GM12878 (cell line): Measurements from ENCODE around the gene TAF6. TPM values are rescaled to one million over a fixed set of nuclear protein-coding genes. Genes with fewer than 3 reads are reported as not detected.

Source experiments
- ATAC-seq: fragments of 200-7000 bp; cut with Tn5 transposase; 3 replicates; pipeline ENCODE4 v1.9.1; 2020; ENCODE audit warnings: mild to moderate bottlenecking, moderate library complexity
- BruUV-seq: library from RNA; stranded (reverse); fragments of 400-500 nt; replicated peaks from 2 replicates; lab custom pipeline; 2021; lab: Mats Ljungman, UMichigan
- CTCF ChIA-PET: fragments of 300-600 bp; sonication (Branson Sonifier 250); formaldehyde crosslinking; extraction: SDS; loops from one replicate; lab custom pipeline; 2021; ENCODE audit warnings: inconsistent platforms; lab: Yijun Ruan, JAX
- POLR2A ChIA-PET: fragments of 350-600 bp; formaldehyde crosslinking; extraction: SDS; loops from one replicate; lab custom pipeline; 2021; ENCODE audit warnings: inconsistent platforms; lab: Charles Lee
- RAD21 ChIA-PET: fragments of 300-600 bp; sonication (Branson Sonifier 250); formaldehyde crosslinking; loops from one replicate; lab custom pipeline; 2023; ENCODE audit warnings: antibody characterized with exemption; ENCODE audit not compliant: unreplicated experiment; lab: Charles Lee
- SMC1A ChIA-PET: fragments of 300-600 bp; sonication (Branson Sonifier 250); formaldehyde crosslinking; loops from one replicate; lab custom pipeline; 2023; ENCODE audit not compliant: unreplicated experiment, uncharacterized antibody; lab: Charles Lee
- DNase-seq: peaks from one replicate; pipeline ENCODE4 v3.0.0-alpha.2; 2011; ENCODE audit warnings: low read depth, low spot score
- FAIRE-seq: peaks from 3 replicates; lab custom pipeline; 2011; peaks lifted over from hg19 to GRCh38; lab: Jason Lieb, UNC
- H2AFZ ChIP-seq: 2 replicates; pipeline ENCODE4 v1.6.0; 2011; ENCODE audit warnings: low read depth, low read length, control low read depth; ENCODE audit not compliant: control insufficient read depth
- H3K27ac ChIP-seq: 2 replicates; pipeline ENCODE4 v1.5.1; 2011; ENCODE audit warnings: control low read depth; ENCODE audit not compliant: control insufficient read depth, insufficient read depth
- H3K27me3 ChIP-seq, 2 experiments: replicated peaks in 1 of 2; 2 replicates each; pipeline versions ENCODE4 v1.6.0 to v1.6.1; 2011; ENCODE audit warnings: low read length in 1 of 2; ENCODE audit not compliant: control insufficient read depth in 2 of 2, insufficient read depth in 2 of 2
- H3K36me3 ChIP-seq, 2 experiments: 2 replicates each; pipeline ENCODE4 v1.5.1; 2011; ENCODE audit warnings: low read length in 1 of 2; ENCODE audit not compliant: control insufficient read depth in 2 of 2, insufficient read depth in 2 of 2
- H3K4me1 ChIP-seq: 2 replicates; pipeline ENCODE4 v1.6.1; 2011; ENCODE audit warnings: mild to moderate bottlenecking, low read length, moderate library complexity, mixed read lengths; ENCODE audit not compliant: control insufficient read depth, insufficient read depth
- H3K4me2 ChIP-seq: 2 replicates; pipeline ENCODE4 v1.6.0; 2011; ENCODE audit warnings: control low read depth; ENCODE audit not compliant: control insufficient read depth, insufficient read depth
- H3K4me3 ChIP-seq: fragments of 200-600 bp; sonication (generic); 2 replicates; pipeline ENCODE4 v1.5.1; 2016
- H3K79me2 ChIP-seq: 2 replicates; pipeline ENCODE4 v1.6.0; 2011; ENCODE audit warnings: low read length; ENCODE audit not compliant: control insufficient read depth, insufficient read depth
- H3K9ac ChIP-seq: 2 replicates; pipeline ENCODE4 v1.8.0; 2011; ENCODE audit warnings: low read length, control low read depth, mixed read lengths; ENCODE audit not compliant: control insufficient read depth, insufficient read depth
- H3K9me3 ChIP-seq: replicated peaks from 3 replicates; pipeline ENCODE4 v1.5.1; 2011; ENCODE audit warnings: mild to moderate bottlenecking, low read length; ENCODE audit not compliant: control insufficient read depth, insufficient read depth
- H4K20me1 ChIP-seq: 2 replicates; pipeline ENCODE4 v1.6.0; 2011; ENCODE audit not compliant: control insufficient read depth, insufficient read depth
- ATF7 ChIP-seq: fragments of 450-650 bp; IDR thresholded peaks from 2 replicates; pipeline ENCODE4 v1.6.1; 2016; ENCODE audit warnings: low read depth, mild to moderate bottlenecking
- CBX3 ChIP-seq: fragments of 200-600 bp; sonication (generic); IDR thresholded peaks from 2 replicates; pipeline ENCODE4 v1.6.1; 2016; ENCODE audit warnings: low read depth, borderline replicate concordance
- CREB1 ChIP-seq: IDR thresholded peaks from 2 replicates; pipeline ENCODE4 v1.6.1; 2012; ENCODE audit warnings: low read depth, mild to moderate bottlenecking, inconsistent platforms
- CREM ChIP-seq: IDR thresholded peaks from 2 replicates; pipeline ENCODE4 v1.6.1; 2014; ENCODE audit warnings: antibody characterized with exemption, low read depth
- E2F4 ChIP-seq: IDR thresholded peaks from 2 replicates; pipeline ENCODE4 v1.6.1; 2012; ENCODE audit warnings: low read depth, low read length, improper control_type of control experiment
- E2F8 ChIP-seq: fragments of 450-650 bp; IDR thresholded peaks from 2 replicates; pipeline ENCODE4 v1.6.1; 2018; ENCODE audit warnings: mild to moderate bottlenecking, low read depth, moderate library complexity; ENCODE audit not compliant: partially characterized antibody
- ESRRA ChIP-seq: IDR thresholded peaks from 2 replicates; pipeline ENCODE4 v1.6.1; 2012; ENCODE audit warnings: mild to moderate bottlenecking, low read length, improper control_type of control experiment
- MYC ChIP-seq: IDR thresholded peaks from 2 replicates; pipeline ENCODE4 v1.6.1; 2011; ENCODE audit warnings: mild to moderate bottlenecking, low read length, moderate library complexity, inconsistent platforms; ENCODE audit not compliant: insufficient read depth, insufficient replicate concordance, insufficient read length, severe bottlenecking
- PBX3 ChIP-seq: IDR thresholded peaks from 2 replicates; pipeline ENCODE4 v1.6.1; 2011; ENCODE audit warnings: mild to moderate bottlenecking, low read depth, low read length, moderate library complexity; ENCODE audit not compliant: insufficient replicate concordance
- POLR2A ChIP-seq: IDR thresholded peaks from 2 replicates; pipeline ENCODE4 v1.6.1; 2011; ENCODE audit warnings: low read depth, mild to moderate bottlenecking, low read length
- RAD21 ChIP-seq: IDR thresholded peaks from 2 replicates; pipeline ENCODE4 v1.6.1; 2011; ENCODE audit warnings: mild to moderate bottlenecking, low read depth, low read length, moderate library complexity; ENCODE audit not compliant: insufficient read depth
- RAD51 ChIP-seq: fragments of 450-650 bp; IDR thresholded peaks from 2 replicates; pipeline ENCODE4 v1.6.1; 2016; ENCODE audit warnings: moderate library complexity, mild to moderate bottlenecking, inconsistent platforms
- RB1 ChIP-seq: fragments of 450-650 bp; formaldehyde crosslinking; IDR thresholded peaks from 2 replicates; pipeline ENCODE4 v1.6.1; 2017; ENCODE audit warnings: mild to moderate bottlenecking, borderline replicate concordance
- RELA ChIP-seq: fragments of 450-650 bp; IDR thresholded peaks from 2 replicates; pipeline ENCODE4 v1.8.0; 2014; ENCODE audit warnings: borderline replicate concordance; ENCODE audit not compliant: partially characterized antibody
- SMARCA5 ChIP-seq: fragments of 450-650 bp; IDR thresholded peaks from 2 replicates; pipeline ENCODE4 v1.6.1; 2017; ENCODE audit warnings: mild to moderate bottlenecking
- TCF7 ChIP-seq: IDR thresholded peaks from 2 replicates; pipeline ENCODE4 v1.6.1; 2014; ENCODE audit warnings: antibody characterized with exemption, borderline replicate concordance
- YY1 ChIP-seq: IDR thresholded peaks from 2 replicates; pipeline ENCODE4 v1.6.1; 2011; ENCODE audit warnings: low read depth, mild to moderate bottlenecking, low read length
- WGBS: methylation state at CpG from one replicate; pipeline ENCODE4 v1.1.6; 2016; ENCODE audit warnings: low lambda C conversion rate; ENCODE audit not compliant: insufficient replicate concordance, insufficient coverage; ENCODE audit errors: missing lambda C conversion rate; 5-methylcytosine and 5-hydroxymethylcytosine counted together
- in situ Hi-C: fragments of 300-500 bp; cut with MboI; formaldehyde crosslinking; loops from 9 replicates; pipeline ENCODE4 v1.14.3; 2018; ENCODE audit warnings: mixed read lengths
- intact Hi-C: fragments of 100-400 bp; cut with micrococcal nuclease; formaldehyde crosslinking; loops from one replicate; pipeline ENCODE4 v1.14.2; 2022; ENCODE audit not compliant: unreplicated experiment
- polyA plus RNA-seq, 11 experiments: library from polyadenylated mRNA; depleted of rRNA in 4 of 11; unstranded in 6 of 11; stranded (reverse) in 5 of 11; fragments of >200 nt; fragmentation: Nextera tagmentation in 4 of 11; fragmentation: Illumina TruSeq in 1 of 11; extraction: Ambion mirVana in 4 of 11; extraction: Trizol in 1 of 11; gene quantifications; 1 replicate in 1 of 11; 2 replicates in 10 of 11; pipeline versions ENCODE4 v1.2.1 to v1.2.3, GENCODE V29; 2011 to 2016; ENCODE audit warnings: inconsistent platforms in 2 of 11, missing spikeins in 2 of 11, low read depth in 1 of 11
- total RNA-seq, 4 experiments: library from RNA; depleted of rRNA in 3 of 4; stranded (reverse); fragments of >200 nt in 3 of 4; fragmentation: Illumina TruSeq in 1 of 4; extraction: Trizol in 1 of 4; gene quantifications; 2 replicates each; pipeline versions ENCODE4 v1.2.1 to v1.2.3, GENCODE V29; 2013 to 2021

Gene TAF6
- total and polyA plus RNA-seq, 10 of the 15 experiments (the other 5 are each of a cell fraction or from before 2014, with no cell fraction given) = 0.27 to 42.6 (median 17.0) TPM

DNA sequence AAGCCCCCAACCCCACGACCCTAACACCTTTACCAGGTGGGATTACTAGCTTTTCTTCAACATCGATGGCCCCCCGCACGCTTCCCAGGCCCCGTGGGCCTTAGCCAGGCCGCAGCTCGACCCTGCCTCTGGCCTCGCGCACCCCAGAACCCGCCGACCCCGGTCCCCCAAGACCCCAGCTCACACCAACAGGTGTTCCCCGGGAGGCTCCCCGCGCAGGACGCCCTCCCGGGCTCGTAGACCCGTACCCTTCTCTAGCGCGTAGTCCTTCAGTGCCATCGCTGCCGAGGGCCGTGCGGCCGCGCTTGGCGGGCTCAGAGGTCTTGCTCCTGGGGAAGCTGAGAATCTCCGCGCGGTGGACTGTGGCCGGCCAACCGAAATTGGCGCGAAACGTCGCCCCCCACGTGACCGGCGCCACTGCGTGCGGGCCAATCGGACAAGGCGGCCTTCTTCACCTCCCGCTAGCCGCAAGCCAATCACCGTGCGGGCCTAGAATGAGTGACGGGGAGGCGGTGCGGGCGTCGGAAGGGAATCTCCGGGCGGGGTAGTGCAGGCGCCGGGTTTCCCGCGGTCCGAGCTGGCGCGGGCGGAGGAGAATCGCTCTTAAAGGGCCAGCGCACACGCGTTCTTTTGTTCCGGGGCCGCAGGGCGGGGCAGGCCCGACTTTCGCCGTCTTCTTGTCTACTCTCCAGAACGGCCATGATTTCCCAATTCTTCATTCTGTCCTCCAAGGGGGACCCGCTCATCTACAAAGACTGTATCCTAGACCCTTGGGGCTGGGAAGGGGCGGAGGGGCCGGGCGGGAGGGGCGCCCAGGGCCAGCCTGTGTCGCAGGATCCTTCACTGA lies 17.9 kb downstream of the TAF6 start, which contains the start of the genes AP4M1 and MCM7:
Gene AP4M1 (plus strand): TSS at position 628 of the 847 bp plus-strand sequence. CDS start 72 bp downstream, at position 700.
Gene MCM7 (minus strand): TSS at position 382 of the 847 bp plus-strand sequence. CDS start 103 bp downstream, at position 279.
- Histone ChIP-seq H3K9me3 (no peaks in the 10 kb centered on the region), H3K4me3 (peak within 1 kb of the TSS; percentile 88), H3K27me3 (no peaks in the 10 kb centered on the region), H4K20me1 (no peaks in the 10 kb centered on the region), H3K4me1 (peaks cover 16% of the 10 kb centered on the region), H2AFZ (peak within 1 kb of the TSS; percentile 72), H3K79me2 (peaks cover 29% of the 10 kb centered on the region), H3K27ac (peak within 1 kb of the TSS; percentile 97), H3K36me3 (peaks cover 27% of the 10 kb centered on the region in 2 experiments), H3K9ac (peak within 1 kb of the TSS; percentile 98), H3K4me2 (peak within 1 kb of the TSS; percentile 80)
- ChIA-PET POLR2A (interaction anchor here (0.5 to 2.9 kb wide), 28 partner anchors 11 to 534 kb away, joined by 3 to 39 read pairs (median 4); partner anchors contain the start of genes CNPY4, COPS6, GAL3ST4 and LAMTOR4), SMC1A (interaction anchor here (0.7 to 2.4 kb wide), 11 partner anchors 12 to 119 kb away, joined by 3 to 14 read pairs (median 3); no protein-coding TSS in a partner anchor), RAD21 (interaction anchor here (0.8 to 2.7 kb wide), 9 partner anchors 13 to 437 kb away, joined by 3 to 23 read pairs (median 5); partner anchors contain the start of genes MBLAC1 and TRIM4), CTCF (interaction anchor here (0.7 to 1.7 kb wide), 13 partner anchors 12 to 789 kb away, joined by 3 to 11 read pairs (median 3); no protein-coding TSS in a partner anchor)
- peak; percentile 94 for ATAC-seq
- BruUV-seq = no TSS peak
- in situ Hi-C loops (no loop called here), intact Hi-C loops (loop anchor here (1.0 to 2.0 kb wide), 3 partner anchors 19 to 48 kb away; partner anchors contain the start of gene LAMTOR4)
- peak; percentile 97 for FAIRE-seq
- DNase-seq = peak; percentile 92
- WGBS = under 1% methylated on average over 71 of the region's 80 CpGs
- TF ChIP-seq SMARCA5 = no peak
- no peak for TF ChIP-seq CBX3
- peak; percentile 99 for TF ChIP-seq E2F8
- TF ChIP-seq ESRRA = no peak
- no peak for TF ChIP-seq RAD21
- no peak for TF ChIP-seq ATF7
- no peak for TF ChIP-seq MYC
- TF ChIP-seq RELA = peak; percentile 88
- peak; percentile 87 for TF ChIP-seq E2F4
- TF ChIP-seq YY1 = peak; percentile 74
- TF ChIP-seq RB1 = peak; percentile 99
- peak; percentile 68; the same call in 1 of the 2 replicates for TF ChIP-seq CREB1
- TF ChIP-seq PBX3 = peak; percentile 98
- no peak for TF ChIP-seq TCF7
- peak; percentile 82 for TF ChIP-seq POLR2A
- TF ChIP-seq RAD51 = peak; percentile 96
- TF ChIP-seq CREM = peak; percentile 64
